ENCODE results near the gene BRIP1.

The BRIP1 gene

DNA sequence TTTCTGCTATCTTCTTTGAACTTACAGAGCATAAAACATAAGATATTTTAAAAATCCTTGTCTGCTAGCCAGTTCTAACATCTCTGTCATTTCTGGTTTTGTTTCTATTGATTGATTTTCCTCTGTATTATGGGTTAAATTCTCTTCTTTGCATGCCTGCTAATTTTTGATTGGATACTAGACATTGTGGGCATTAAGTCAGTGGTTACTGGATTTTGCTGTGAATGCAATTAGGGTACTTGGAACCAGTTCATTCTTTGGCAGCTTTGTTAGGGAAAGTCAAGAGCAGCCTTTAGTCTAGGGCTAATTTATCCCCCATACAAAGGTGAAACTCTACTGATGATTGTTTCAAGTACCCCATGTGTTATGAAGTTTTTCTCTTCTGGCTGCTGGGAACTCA lies 145.3 kb downstream of the BRIP1 start:
- TF ChIP-seq, protein P1, sequence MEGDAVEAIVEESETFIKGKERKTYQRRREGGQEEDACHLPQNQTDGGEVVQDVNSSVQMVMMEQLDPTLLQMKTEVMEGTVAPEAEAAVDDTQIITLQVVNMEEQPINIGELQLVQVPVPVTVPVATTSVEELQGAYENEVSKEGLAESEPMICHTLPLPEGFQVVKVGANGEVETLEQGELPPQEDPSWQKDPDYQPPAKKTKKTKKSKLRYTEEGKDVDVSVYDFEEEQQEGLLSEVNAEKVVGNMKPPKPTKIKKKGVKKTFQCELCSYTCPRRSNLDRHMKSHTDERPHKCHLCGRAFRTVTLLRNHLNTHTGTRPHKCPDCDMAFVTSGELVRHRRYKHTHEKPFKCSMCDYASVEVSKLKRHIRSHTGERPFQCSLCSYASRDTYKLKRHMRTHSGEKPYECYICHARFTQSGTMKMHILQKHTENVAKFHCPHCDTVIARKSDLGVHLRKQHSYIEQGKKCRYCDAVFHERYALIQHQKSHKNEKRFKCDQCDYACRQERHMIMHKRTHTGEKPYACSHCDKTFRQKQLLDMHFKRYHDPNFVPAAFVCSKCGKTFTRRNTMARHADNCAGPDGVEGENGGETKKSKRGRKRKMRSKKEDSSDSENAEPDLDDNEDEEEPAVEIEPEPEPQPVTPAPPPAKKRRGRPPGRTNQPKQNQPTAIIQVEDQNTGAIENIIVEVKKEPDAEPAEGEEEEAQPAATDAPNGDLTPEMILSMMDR (conservative IDR thresholded peaks at IDR 0.05; ENCODE audit: low read depth, low read length) = no peak
- H3K4me3 ChIP-seq (ENCODE audit: low read depth, low read length) = no peak overlapping the region
- no peak for DNase-seq (ENCODE audit: low read depth)

DNA sequence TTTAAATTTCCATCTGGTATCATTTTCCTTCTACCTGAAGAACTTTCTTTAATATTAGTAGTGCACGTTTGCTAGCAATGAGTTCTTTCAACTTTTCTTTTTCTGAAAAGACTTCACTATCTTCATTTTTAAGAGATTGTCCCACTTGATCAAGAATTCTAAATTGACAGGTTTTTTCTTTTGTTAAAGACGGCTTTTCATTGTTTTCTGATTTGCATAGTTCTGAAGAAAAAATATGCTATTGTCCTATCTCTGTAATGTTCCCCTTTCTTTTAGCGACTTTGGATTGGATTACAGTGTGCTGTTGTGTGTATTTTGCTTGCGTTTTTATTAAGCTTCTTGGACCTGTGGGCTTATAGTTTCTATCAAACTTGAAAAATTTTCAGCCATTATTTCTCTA lies 146.0 kb downstream of the BRIP1 start:
- TF ChIP-seq, protein P1 (conservative IDR thresholded peaks at IDR 0.05; ENCODE audit: low read depth, low read length) = no peak
- no peak for DNase-seq (ENCODE audit: low read depth)

DNA sequence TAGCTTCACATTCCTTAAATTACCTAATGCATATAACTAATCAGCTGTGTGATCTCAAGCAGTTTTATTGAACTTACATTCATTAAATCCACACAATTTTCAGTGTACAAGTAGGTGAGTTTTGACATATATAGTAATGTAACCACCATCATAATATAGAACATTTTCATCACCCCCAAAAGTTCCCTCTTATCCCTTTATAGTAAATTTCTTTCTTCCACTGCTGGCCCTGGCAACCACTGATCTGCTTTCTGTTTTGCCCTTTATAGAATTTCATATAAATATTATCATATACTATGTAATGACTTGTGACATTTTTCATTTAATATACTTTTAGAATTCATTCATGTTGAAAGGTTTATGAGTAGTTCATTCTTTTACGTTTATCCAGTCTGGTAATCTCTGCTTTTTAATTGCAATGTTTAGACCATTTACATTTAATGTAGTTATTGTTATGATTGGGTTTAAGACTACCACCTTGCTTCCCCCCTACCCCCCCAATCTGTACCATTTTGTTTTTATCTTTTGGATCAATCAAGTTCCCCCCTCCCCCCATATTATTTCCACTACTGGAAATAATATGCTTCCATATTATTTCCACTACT lies 147.0 kb downstream of the BRIP1 start:
- no peak overlapping the region for H3K4me3 ChIP-seq (ENCODE audit: low read depth, low read length)
- TF ChIP-seq, protein P1 (conservative IDR thresholded peaks at IDR 0.05; ENCODE audit: low read depth, low read length) = no peak
- no peak for DNase-seq (ENCODE audit: low read depth)

More for the DNA sequence above, 146.0 kb downstream of the BRIP1 start:
- H3K4me3 ChIP-seq (ENCODE audit: low read depth, low read length) = no peak overlapping the region

DNA sequence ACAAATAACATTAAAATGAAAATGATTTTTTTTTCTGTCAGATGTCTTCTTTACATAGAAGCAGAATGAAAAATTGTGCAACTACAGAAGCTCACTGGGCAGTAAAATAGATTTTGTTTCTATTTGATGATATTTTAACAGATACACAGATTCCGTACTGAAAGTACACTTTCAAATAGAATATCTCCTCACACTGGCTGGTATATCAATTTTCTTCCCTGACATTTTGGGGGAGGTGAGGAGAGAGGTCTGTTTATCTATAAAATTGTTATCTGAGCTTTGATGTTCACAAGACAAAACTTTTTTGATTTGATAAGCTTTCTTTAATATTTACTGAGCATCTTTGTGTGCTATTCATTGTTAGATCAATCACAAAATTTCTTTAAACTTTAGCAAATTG lies 148.0 kb downstream of the BRIP1 start:
- no peak overlapping the region for H3K4me3 ChIP-seq (ENCODE audit: low read depth, low read length)
- no peak for DNase-seq (ENCODE audit: low read depth)
- TF ChIP-seq, protein P1 (conservative IDR thresholded peaks at IDR 0.05; ENCODE audit: low read depth, low read length) = no peak

DNA sequence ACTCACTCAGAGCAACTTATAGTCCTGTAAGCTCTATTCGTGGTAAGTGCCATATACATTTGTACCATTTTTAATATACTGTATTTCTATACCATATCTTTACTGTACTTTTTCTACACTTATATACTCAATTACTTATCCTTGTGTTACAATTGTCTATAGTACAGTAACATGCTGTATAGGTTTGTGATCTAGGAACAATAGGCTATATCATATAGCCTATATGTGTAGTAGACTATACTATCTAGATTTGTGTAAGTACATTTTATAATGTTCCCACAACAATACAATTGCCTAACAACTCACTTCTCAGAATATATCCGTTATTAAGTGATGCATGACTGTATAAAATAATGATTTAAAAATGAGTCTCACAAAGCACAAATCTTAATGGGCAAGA lies 149.0 kb downstream of the BRIP1 start:
- DNase-seq (ENCODE audit: low read depth) = no peak
- H3K4me3 ChIP-seq (ENCODE audit: low read depth, low read length) = no peak overlapping the region
- TF ChIP-seq, protein P1 (conservative IDR thresholded peaks at IDR 0.05; ENCODE audit: low read depth, low read length) = no peak

DNA sequence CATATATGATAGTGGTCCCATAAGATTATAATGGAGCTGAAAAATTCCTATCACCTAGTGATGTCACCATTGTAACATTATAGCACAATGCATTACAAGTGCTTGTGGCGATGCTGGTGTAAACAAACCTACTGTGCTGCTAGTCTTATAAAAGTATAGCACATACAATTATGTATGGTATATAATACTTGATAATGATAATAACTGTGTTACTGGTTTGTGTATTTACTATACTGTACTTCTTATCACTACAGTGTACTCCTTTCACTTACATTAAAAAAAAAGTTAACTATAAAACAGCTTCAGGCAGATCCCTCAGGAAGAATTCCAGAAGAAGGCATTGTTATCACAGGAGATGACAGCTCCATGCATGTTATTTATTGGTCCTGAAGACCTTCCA lies 150.3 kb downstream of the BRIP1 start:
- no peak for DNase-seq (ENCODE audit: low read depth)
- TF ChIP-seq, protein P1 (conservative IDR thresholded peaks at IDR 0.05; ENCODE audit: low read depth, low read length) = no peak
- no peak overlapping the region for H3K4me3 ChIP-seq (ENCODE audit: low read depth, low read length)

DNA sequence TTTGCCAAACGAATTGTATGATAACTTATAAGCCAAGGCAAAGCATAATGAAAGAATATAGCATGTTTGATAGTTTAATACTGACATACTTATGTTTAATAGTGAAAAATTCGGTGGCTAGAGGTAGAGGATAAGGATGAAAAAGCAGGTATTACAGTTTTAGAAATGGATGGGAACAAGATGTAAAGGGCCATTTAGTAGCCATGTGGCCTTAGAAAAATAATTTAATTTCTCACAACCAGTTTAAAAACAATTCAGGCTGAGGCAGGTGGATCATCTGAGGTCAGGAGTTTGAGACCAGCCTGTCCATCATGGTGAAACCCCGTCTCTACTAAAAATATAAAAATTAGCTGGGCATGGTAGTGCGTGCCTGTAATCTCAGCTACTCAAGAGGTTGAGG lies 152.8 kb downstream of the BRIP1 start:
- TF ChIP-seq, protein P1 (conservative IDR thresholded peaks at IDR 0.05; ENCODE audit: low read depth, low read length) = no peak
- DNase-seq (ENCODE audit: low read depth) = no peak
- no peak overlapping the region for H3K4me3 ChIP-seq (ENCODE audit: low read depth, low read length)

All from choroid plexus epithelial cell (primary cell).